ENCODE data around the gene KRI1. TPM values are rescaled to one million over a fixed set of nuclear protein-coding genes. Genes with fewer than 3 reads are reported as not detected.
A peak's percentile ranks its signal among the peaks of the same experiment; 100 is the strongest.

KRI1 gene
- total RNA-seq, 1 experiment from 2014 or later, result 27.4 TPM

GRCh38 chr19:10566658-10567410, 1.0 kb upstream of the KRI1 start:
- ChIA-PET CTCF (interaction anchor here (0.8 to 1.4 kb wide), 9 partner anchors 14 to 163 kb away, joined by 3 to 6 read pairs (median 4); partner anchors contain the start of gene CDC37), POLR2A (interaction anchor here (0.7 to 5.4 kb wide), 7 partner anchors 11 to 277 kb away, joined by 3 to 23 read pairs (median 3); partner anchors contain the start of gene CDC37)
- no peak for TF ChIP-seq CTCF (IDR thresholded peaks at IDR 0.05; ENCODE audit: unreplicated experiment)
- H3K27me3 Mint-ChIP-seq (ENCODE audit: insufficient read depth, unreplicated experiment), result no peaks in the 10 kb centered on the region
- H3K4me3 Mint-ChIP-seq (ENCODE audit: unreplicated experiment), result peak overlapping the region; percentile 96
- BruUV-seq (replicated peaks), result no TSS peak
- peak overlapping the region; percentile 94 for H3K27ac Mint-ChIP-seq (ENCODE audit: low read depth, unreplicated experiment)
- intact Hi-C loops (cut with micrococcal nuclease), result loop anchor here (5.0 kb wide), 1 partner anchor 145 kb away; the partner anchor contains the start of gene PDE4A
- peaks cover 8% of the 10 kb centered on the region for H3K36me3 Mint-ChIP-seq (ENCODE audit: insufficient read depth, unreplicated experiment)
- H3K9me3 Mint-ChIP-seq (ENCODE audit: unreplicated experiment), result no peaks in the 10 kb centered on the region
- no peak for DNase-seq (ENCODE audit: unreplicated experiment)
- peaks cover 31% of the 10 kb centered on the region for H3K4me1 Mint-ChIP-seq (ENCODE audit: insufficient read depth, unreplicated experiment)

- CTCF ChIA-PET, result interaction anchor here (0.8 to 1.0 kb wide), 2 partner anchors 15 to 80 kb away, joined by 3 to 4 read pairs; no protein-coding TSS in a partner anchor
- H3K36me3 Mint-ChIP-seq (ENCODE audit: insufficient read depth, unreplicated experiment), result peaks cover 13% of the 10 kb centered on the region
Measured at GRCh38 chr19:10566408-10566657, 523 bp upstream of the KRI1 start.

GRCh38 chr19:10565028-10565566, 713 bp downstream of the KRI1 start:
- Mint-ChIP-seq H3K4me1 (ENCODE audit: insufficient read depth, unreplicated experiment) (peaks cover 31% of the 10 kb centered on the region), H3K36me3 (ENCODE audit: insufficient read depth, unreplicated experiment) (peaks cover 26% of the 10 kb centered on the region), H3K4me3 (ENCODE audit: unreplicated experiment) (peak overlapping the region; percentile 96), H3K27me3 (ENCODE audit: insufficient read depth, unreplicated experiment) (no peaks in the 10 kb centered on the region), H3K27ac (ENCODE audit: low read depth, unreplicated experiment) (peak overlapping the region; percentile 94), H3K9me3 (ENCODE audit: unreplicated experiment) (no peaks in the 10 kb centered on the region)
- ChIA-PET POLR2A (interaction anchor here (0.7 to 5.4 kb wide), 6 partner anchors 10 to 162 kb away, joined by 3 to 23 read pairs (median 4); partner anchors contain the start of gene CDC37), CTCF (interaction anchor here (0.6 to 1.2 kb wide), 3 partner anchors 79 to 98 kb away, joined by 3 read pairs; no protein-coding TSS in a partner anchor)
- no TSS peak for BruUV-seq (replicated peaks)
- TF ChIP-seq CTCF (IDR thresholded peaks at IDR 0.05; ENCODE audit: unreplicated experiment), result no peak
- intact Hi-C loops (cut with micrococcal nuclease), result loop anchor here (5.0 kb wide), 1 partner anchor 143 kb away; the partner anchor contains the start of gene PDE4A
- DNase-seq (ENCODE audit: unreplicated experiment), result peak; percentile 43

More at GRCh38 chr19:10566408-10566657, 523 bp upstream of the KRI1 start:
- H3K27me3 Mint-ChIP-seq (ENCODE audit: insufficient read depth, unreplicated experiment), result no peaks in the 10 kb centered on the region
- TF ChIP-seq CTCF (IDR thresholded peaks at IDR 0.05; ENCODE audit: unreplicated experiment), result no peak
- peaks cover 31% of the 10 kb centered on the region for H3K4me1 Mint-ChIP-seq (ENCODE audit: insufficient read depth, unreplicated experiment)
- H3K9me3 Mint-ChIP-seq (ENCODE audit: unreplicated experiment), result no peaks in the 10 kb centered on the region
- POLR2A ChIA-PET, result interaction anchor here (1.0 to 5.4 kb wide), 7 partner anchors 11 to 277 kb away, joined by 3 to 23 read pairs (median 5); partner anchors contain the start of gene CDC37
- intact Hi-C loops (cut with micrococcal nuclease), result loop anchor here (5.0 kb wide), 1 partner anchor 144 kb away; the partner anchor contains the start of gene PDE4A
- peak overlapping the region; percentile 94 for H3K27ac Mint-ChIP-seq (ENCODE audit: low read depth, unreplicated experiment)
- DNase-seq (ENCODE audit: unreplicated experiment), result no peak
- H3K4me3 Mint-ChIP-seq (ENCODE audit: unreplicated experiment), result peak overlapping the region; percentile 96
- no TSS peak for BruUV-seq (replicated peaks)

- ChIA-PET POLR2A (interaction anchor here (0.6 kb wide), 1 partner anchor 11 kb away, joined by 3 read pairs; no protein-coding TSS in a partner anchor), CTCF (interaction anchor here (0.6 to 2.0 kb wide), 3 partner anchors 21 to 134 kb away, joined by 3 to 7 read pairs (median 3); no protein-coding TSS in a partner anchor)
- intact Hi-C loops (cut with micrococcal nuclease), result no loop called here
- H3K27ac Mint-ChIP-seq (ENCODE audit: low read depth, unreplicated experiment), result no peak overlapping the region
- TF ChIP-seq CTCF (IDR thresholded peaks at IDR 0.05; ENCODE audit: unreplicated experiment), result no peak
- H3K9me3 Mint-ChIP-seq (ENCODE audit: unreplicated experiment), result no peaks in the 10 kb centered on the region
- no peak for DNase-seq (ENCODE audit: unreplicated experiment)
- no peak overlapping the region for H3K4me3 Mint-ChIP-seq (ENCODE audit: unreplicated experiment)
- peaks cover 17% of the 10 kb centered on the region for H3K4me1 Mint-ChIP-seq (ENCODE audit: insufficient read depth, unreplicated experiment)
- no peaks in the 10 kb centered on the region for H3K27me3 Mint-ChIP-seq (ENCODE audit: insufficient read depth, unreplicated experiment)
- no TSS peak for BruUV-seq (replicated peaks)
- H3K36me3 Mint-ChIP-seq (ENCODE audit: insufficient read depth, unreplicated experiment), result peaks cover 50% of the 10 kb centered on the region
Measured at GRCh38 chr19:10562609-10563008, 3.2 kb downstream of the KRI1 start.
